ENCODE data around the gene IL17B.

Gene IL17B

GRCh38 chr5:149388498-149389190 is 9.6 kb upstream of the IL17B start:
- no CpG with 5 or more reads among the region's 7 CpGs for WGBS, 2 donors (ENCODE audit: extremely low coverage in 2 of 2, insufficient read length in 2 of 2, insufficient replicate concordance in 1 of 2)

GRCh38 chr5:149387982-149388381 is 8.9 kb upstream of the IL17B start:
- H3K14ac ChIP-seq (ENCODE audit: low read length), result no peak overlapping the region
- no peak overlapping the region for H3K4me2 ChIP-seq (ENCODE audit: insufficient read depth, low read length, poor library complexity, severe bottlenecking)
- no peak overlapping the region for H3K4me3 ChIP-seq (ENCODE audit: low read length in 2 of 2)
- peaks cover 3 to 4% of the 10 kb centered on the region in 2 donors for H3K9me3 ChIP-seq (replicated peaks in 1 of 2; ENCODE audit: control insufficient read depth in 2 of 2, insufficient read depth in 1 of 2, low read depth in 1 of 2, low read length in 2 of 2)
- no peaks in the 10 kb centered on the region for H3K36me3 ChIP-seq (replicated peaks in 1 of 2; ENCODE audit: control insufficient read depth in 2 of 2, insufficient read depth in 2 of 2, low read length in 2 of 2)
- H3K23ac ChIP-seq (ENCODE audit: low read depth, low read length, poor library complexity), result no peak overlapping the region
- DNase-seq (ENCODE audit: low spot score), result no peak
- no peak overlapping the region for H4K8ac ChIP-seq (ENCODE audit: low read depth, low read length)
- no peak overlapping the region for H2BK15ac ChIP-seq (ENCODE audit: low read length)
- H3K27ac ChIP-seq (replicated peaks; ENCODE audit: low read length), result no peak overlapping the region
- WGBS, 2 donors (ENCODE audit: extremely low coverage in 2 of 2, insufficient read length in 2 of 2, insufficient replicate concordance in 1 of 2), result no CpG with 5 or more reads among the region's 1 CpG
- no peaks in the 10 kb centered on the region for H3K27me3 ChIP-seq (ENCODE audit: control insufficient read depth in 3 of 3, insufficient read depth in 3 of 3, low read depth in 1 of 3, low read length in 3 of 3)
- H2AK5ac ChIP-seq (ENCODE audit: low read depth, low read length), result no peak overlapping the region
- H3K4me1 ChIP-seq (ENCODE audit: control insufficient read depth in 2 of 2, insufficient read depth in 1 of 2, low read depth in 1 of 2, low read length in 2 of 2), result peaks cover 0 to 2% of the 10 kb centered on the region in 2 donors
- H3K4ac ChIP-seq (ENCODE audit: low read length), result no peak overlapping the region
- no peak overlapping the region for H2BK12ac ChIP-seq (ENCODE audit: low read length)
- H4K91ac ChIP-seq (ENCODE audit: low read depth, low read length, poor library complexity), result no peak overlapping the region
- no peak overlapping the region for H2BK120ac ChIP-seq (ENCODE audit: low read depth, low read length)
- no peaks in the 10 kb centered on the region for H3K79me1 ChIP-seq (ENCODE audit: low read depth, low read length)
- no peak overlapping the region for H3K18ac ChIP-seq (ENCODE audit: low read length)
- H2BK5ac ChIP-seq (ENCODE audit: low read length), result no peak overlapping the region
- H2AFZ ChIP-seq (ENCODE audit: low read length), result no peak overlapping the region
- H3K9ac ChIP-seq (ENCODE audit: low read depth, low read length, poor library complexity), result no peak overlapping the region

More at GRCh38 chr5:149388498-149389190, 9.6 kb upstream of the IL17B start:
- H4K91ac ChIP-seq (ENCODE audit: low read depth, low read length, poor library complexity), result no peak overlapping the region
- no peaks in the 10 kb centered on the region for H3K27me3 ChIP-seq (ENCODE audit: control insufficient read depth in 3 of 3, insufficient read depth in 3 of 3, low read depth in 1 of 3, low read length in 3 of 3)
- no peak for DNase-seq (ENCODE audit: low spot score)
- H2AFZ ChIP-seq (ENCODE audit: low read length), result no peak overlapping the region
- no peak overlapping the region for H3K14ac ChIP-seq (ENCODE audit: low read length)
- no peak overlapping the region for H3K4ac ChIP-seq (ENCODE audit: low read length)
- H3K4me3 ChIP-seq (ENCODE audit: low read length in 2 of 2), result no peak overlapping the region
- no peaks in the 10 kb centered on the region for H3K79me1 ChIP-seq (ENCODE audit: low read depth, low read length)
- no peak overlapping the region for H2AK5ac ChIP-seq (ENCODE audit: low read depth, low read length)
- no peaks in the 10 kb centered on the region for H3K36me3 ChIP-seq (replicated peaks in 1 of 2; ENCODE audit: control insufficient read depth in 2 of 2, insufficient read depth in 2 of 2, low read length in 2 of 2)
- no peak overlapping the region for H3K23ac ChIP-seq (ENCODE audit: low read depth, low read length, poor library complexity)
- no peak overlapping the region for H4K8ac ChIP-seq (ENCODE audit: low read depth, low read length)
- no peak overlapping the region for H3K4me2 ChIP-seq (ENCODE audit: insufficient read depth, low read length, poor library complexity, severe bottlenecking)
- H3K27ac ChIP-seq (replicated peaks; ENCODE audit: low read length), result no peak overlapping the region
- H3K9ac ChIP-seq (ENCODE audit: low read depth, low read length, poor library complexity), result no peak overlapping the region
- H3K18ac ChIP-seq (ENCODE audit: low read length), result no peak overlapping the region
- H3K9me3 ChIP-seq (replicated peaks in 1 of 2; ENCODE audit: control insufficient read depth in 2 of 2, insufficient read depth in 1 of 2, low read depth in 1 of 2, low read length in 2 of 2), result peaks cover 3 to 4% of the 10 kb centered on the region in 2 donors
- H2BK15ac ChIP-seq (ENCODE audit: low read length), result no peak overlapping the region
- no peak overlapping the region for H2BK120ac ChIP-seq (ENCODE audit: low read depth, low read length)
- H2BK5ac ChIP-seq (ENCODE audit: low read length), result no peak overlapping the region
- H2BK12ac ChIP-seq (ENCODE audit: low read length), result no peak overlapping the region
- H3K4me1 ChIP-seq (ENCODE audit: control insufficient read depth in 2 of 2, insufficient read depth in 1 of 2, low read depth in 1 of 2, low read length in 2 of 2), result peaks cover 0 to 2% of the 10 kb centered on the region in 2 donors

- Histone ChIP-seq H3K9ac (ENCODE audit: low read depth, low read length, poor library complexity) (no peak overlapping the region), H3K4ac (ENCODE audit: low read length) (no peak overlapping the region), H3K27ac (replicated peaks; ENCODE audit: low read length) (no peak overlapping the region), H3K27me3 (ENCODE audit: control insufficient read depth in 3 of 3, insufficient read depth in 3 of 3, low read depth in 1 of 3, low read length in 3 of 3) (no peaks in the 10 kb centered on the region), H2BK5ac (ENCODE audit: low read length) (no peak overlapping the region), H2BK15ac (ENCODE audit: low read length) (no peak overlapping the region), H2BK12ac (ENCODE audit: low read length) (no peak overlapping the region), H3K4me1 (ENCODE audit: control insufficient read depth in 2 of 2, insufficient read depth in 1 of 2, low read depth in 1 of 2, low read length in 2 of 2) (peaks cover under 1 to 2% of the 10 kb centered on the region in 2 donors), H2AFZ (ENCODE audit: low read length) (no peak overlapping the region), H3K18ac (ENCODE audit: low read length) (no peak overlapping the region), H3K79me1 (ENCODE audit: low read depth, low read length) (no peaks in the 10 kb centered on the region), H3K4me3 (ENCODE audit: low read length in 2 of 2) (no peak overlapping the region), H3K36me3 (replicated peaks in 1 of 2; ENCODE audit: control insufficient read depth in 2 of 2, insufficient read depth in 2 of 2, low read length in 2 of 2) (no peaks in the 10 kb centered on the region), H3K23ac (ENCODE audit: low read depth, low read length, poor library complexity) (no peak overlapping the region), H3K9me3 (replicated peaks in 1 of 2; ENCODE audit: control insufficient read depth in 2 of 2, insufficient read depth in 1 of 2, low read depth in 1 of 2, low read length in 2 of 2) (peaks cover 3 to 4% of the 10 kb centered on the region in 2 donors), H4K8ac (ENCODE audit: low read depth, low read length) (no peak overlapping the region), H2BK120ac (ENCODE audit: low read depth, low read length) (no peak overlapping the region), H3K14ac (ENCODE audit: low read length) (no peak overlapping the region), H4K91ac (ENCODE audit: low read depth, low read length, poor library complexity) (no peak overlapping the region), H2AK5ac (ENCODE audit: low read depth, low read length) (no peak overlapping the region), H3K4me2 (ENCODE audit: insufficient read depth, low read length, poor library complexity, severe bottlenecking) (no peak overlapping the region)
- no peak for DNase-seq (ENCODE audit: low spot score)
- no CpG with 5 or more reads among the region's 9 CpGs for WGBS, 2 donors (ENCODE audit: extremely low coverage in 2 of 2, insufficient read length in 2 of 2, insufficient replicate concordance in 1 of 2)
Observed at GRCh38 chr5:149387081-149387631, 8.1 kb upstream of the IL17B start.

- Histone ChIP-seq H3K4me3 (ENCODE audit: low read length in 2 of 2) (no peak overlapping the region), H2BK120ac (ENCODE audit: low read depth, low read length) (no peak overlapping the region), H3K4me1 (ENCODE audit: control insufficient read depth in 2 of 2, insufficient read depth in 1 of 2, low read depth in 1 of 2, low read length in 2 of 2) (peaks cover 8% of the 10 kb centered on the region in 2 donors), H2AFZ (ENCODE audit: low read length) (no peak overlapping the region), H2BK15ac (ENCODE audit: low read length) (no peak overlapping the region), H3K18ac (ENCODE audit: low read length) (no peak overlapping the region), H2AK5ac (ENCODE audit: low read depth, low read length) (no peak overlapping the region), H3K27ac (replicated peaks; ENCODE audit: low read length) (no peak overlapping the region), H4K8ac (ENCODE audit: low read depth, low read length) (no peak overlapping the region), H3K23ac (ENCODE audit: low read depth, low read length, poor library complexity) (no peak overlapping the region), H3K9me3 (replicated peaks in 1 of 2; ENCODE audit: control insufficient read depth in 2 of 2, insufficient read depth in 1 of 2, low read depth in 1 of 2, low read length in 2 of 2) (peaks cover 3 to 4% of the 10 kb centered on the region in 2 donors), H3K27me3 (ENCODE audit: control insufficient read depth in 3 of 3, insufficient read depth in 3 of 3, low read depth in 1 of 3, low read length in 3 of 3) (no peaks in the 10 kb centered on the region), H4K91ac (ENCODE audit: low read depth, low read length, poor library complexity) (no peak overlapping the region), H3K14ac (ENCODE audit: low read length) (no peak overlapping the region), H2BK5ac (ENCODE audit: low read length) (no peak overlapping the region), H3K4me2 (ENCODE audit: insufficient read depth, low read length, poor library complexity, severe bottlenecking) (no peak overlapping the region), H3K9ac (ENCODE audit: low read depth, low read length, poor library complexity) (no peak overlapping the region), H3K79me1 (ENCODE audit: low read depth, low read length) (no peaks in the 10 kb centered on the region), H3K36me3 (replicated peaks in 1 of 2; ENCODE audit: control insufficient read depth in 2 of 2, insufficient read depth in 2 of 2, low read length in 2 of 2) (no peaks in the 10 kb centered on the region), H3K4ac (ENCODE audit: low read length) (no peak overlapping the region), H2BK12ac (ENCODE audit: low read length) (no peak overlapping the region)
- no peak for DNase-seq (ENCODE audit: low spot score)
- WGBS, 2 donors (ENCODE audit: extremely low coverage in 2 of 2, insufficient read length in 2 of 2, insufficient replicate concordance in 1 of 2), result no CpG with 5 or more reads among the region's 5 CpGs
Observed at GRCh38 chr5:149386166-149386565, 7.1 kb upstream of the IL17B start.
